NK-92 (cell line): ENCODE data around the gene CSPG4.
"Not testable (repeated sequence)": the region's sequence is repeated elsewhere in the genome, so short reads cannot be mapped to it uniquely, and the experiment has no call there.

Experiments
- DNase-seq: peaks from one replicate; lab custom pipeline; 2025; ENCODE audit not compliant: unreplicated experiment; lab: John Stamatoyannopoulos, UW

CSPG4 gene

GRCh38 chr15:75705375-75705774, 7.3 kb downstream of the CSPG4 start:
- not testable (repeated sequence) for DNase-seq

- no peak for DNase-seq
These were observed 8.0 kb downstream of the CSPG4 start for GRCh38 chr15:75704618-75705017.

- no peak for DNase-seq
These were observed 8.4 kb downstream of the CSPG4 start for GRCh38 chr15:75704263-75704615.

- DNase-seq, result not testable (repeated sequence)
These were observed 9.0 kb downstream of the CSPG4 start for GRCh38 chr15:75703440-75704262.

GRCh38 chr15:75702436-75702835, 10.2 kb downstream of the CSPG4 start:
- no peak for DNase-seq

GRCh38 chr15:75701071-75702003, 11.3 kb downstream of the CSPG4 start:
- not testable (repeated sequence) for DNase-seq

DNA sequence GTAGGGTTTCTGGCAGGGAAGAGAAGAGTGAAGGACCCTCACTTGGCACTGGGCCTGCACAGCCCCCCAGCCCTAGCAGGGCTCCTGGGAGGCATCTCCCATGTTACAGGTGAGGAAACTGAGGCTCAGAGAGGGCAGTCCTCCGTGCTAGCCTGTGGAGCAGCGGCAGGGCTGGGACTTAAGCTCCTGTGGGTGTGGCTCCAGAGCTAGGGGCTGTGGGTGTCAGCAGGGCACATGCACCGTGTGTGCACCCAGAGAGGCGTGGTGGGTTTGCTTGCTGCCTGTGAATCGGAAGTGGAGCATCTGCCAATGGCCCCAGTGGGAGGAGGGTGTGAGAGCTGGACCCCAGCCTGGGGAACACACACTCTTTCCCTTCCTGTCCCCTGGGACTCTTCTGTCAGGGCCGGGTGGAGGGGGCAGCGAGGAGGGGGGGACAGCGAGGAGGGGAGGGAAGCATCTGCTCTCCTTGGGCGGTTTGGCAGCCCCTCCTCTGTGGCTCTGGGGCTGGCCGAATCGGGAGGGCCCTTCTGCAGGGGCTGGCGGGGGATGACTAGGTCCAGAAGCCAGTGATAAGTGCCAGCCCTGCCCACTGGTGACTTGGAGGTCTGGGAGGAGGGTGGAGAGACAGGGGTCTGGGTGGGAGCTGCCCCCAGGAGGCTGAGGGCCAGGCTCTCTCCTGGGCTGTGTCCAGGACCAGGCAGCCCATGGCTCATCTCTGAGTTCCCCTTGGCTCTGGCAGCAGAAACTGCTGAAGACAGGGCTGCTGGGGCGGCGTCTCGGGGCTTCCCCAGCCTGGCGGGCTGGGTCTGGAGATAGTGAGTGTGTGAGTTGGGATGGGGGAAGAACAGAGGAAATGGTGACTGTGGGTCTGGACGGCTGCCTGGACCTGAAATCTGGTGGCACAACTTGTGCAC, 12.4 kb downstream of the CSPG4 start:
- not testable (repeated sequence) for DNase-seq

DNA sequence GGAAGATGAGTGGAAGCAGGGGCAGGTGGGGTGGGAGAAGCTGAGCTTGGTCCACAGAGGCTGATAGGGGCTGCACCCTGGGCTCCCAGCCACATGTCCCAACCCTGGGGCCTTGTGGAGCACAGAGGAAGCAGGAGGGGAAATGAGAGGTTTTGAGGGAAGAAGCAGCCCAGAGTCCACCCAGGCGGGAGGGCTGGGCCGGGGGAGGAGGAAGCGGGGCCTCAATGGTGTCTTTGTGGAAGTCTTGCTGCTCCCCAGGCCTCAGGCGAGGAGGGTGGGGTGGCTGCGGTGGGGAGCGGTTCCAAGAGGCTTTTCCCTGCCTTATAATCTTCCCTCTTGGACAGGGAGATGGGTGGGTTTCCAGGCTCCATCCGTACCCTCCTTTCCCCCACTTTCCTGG, 13.1 kb downstream of the CSPG4 start:
- not testable (repeated sequence) for DNase-seq

GRCh38 chr15:75697974-75698747, 14.5 kb downstream of the CSPG4 start:
- DNase-seq, result not testable (repeated sequence)

- no peak for DNase-seq
These were observed 15.1 kb downstream of the CSPG4 start for GRCh38 chr15:75697523-75697922.

GRCh38 chr15:75696854-75697259, 15.8 kb downstream of the CSPG4 start:
- DNase-seq, result no peak

DNA sequence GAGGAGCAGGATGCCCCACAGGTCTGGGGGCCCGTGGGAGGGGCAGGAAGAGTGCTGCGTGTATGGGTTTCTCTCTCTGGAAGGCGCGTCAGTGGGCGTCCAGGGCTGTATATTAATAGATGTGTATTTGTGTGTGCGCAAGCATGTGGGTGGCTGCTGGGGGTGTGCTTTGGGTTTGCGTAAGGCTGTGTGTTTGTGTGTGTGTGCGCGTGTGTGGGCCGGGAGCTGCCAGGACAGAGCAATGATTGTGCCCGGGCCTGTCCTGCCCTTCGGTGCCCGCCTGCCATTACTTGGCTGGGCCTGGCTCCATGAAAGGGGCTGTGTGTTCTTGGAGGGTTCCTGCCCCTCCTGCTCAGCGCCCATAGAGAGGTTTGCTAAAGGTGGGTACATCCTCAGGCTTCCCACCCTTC, 16.3 kb downstream of the CSPG4 start:
- DNase-seq, result no peak

- DNase-seq, result no peak
These were observed 16.9 kb downstream of the CSPG4 start for GRCh38 chr15:75695634-75696310.

- no peak for DNase-seq
These were observed 17.4 kb downstream of the CSPG4 start for GRCh38 chr15:75695220-75695619.

- DNase-seq, result no peak
These were observed 18.1 kb downstream of the CSPG4 start for GRCh38 chr15:75694241-75695182.

GRCh38 chr15:75693501-75694240, 19.0 kb downstream of the CSPG4 start:
- no peak for DNase-seq

DNA sequence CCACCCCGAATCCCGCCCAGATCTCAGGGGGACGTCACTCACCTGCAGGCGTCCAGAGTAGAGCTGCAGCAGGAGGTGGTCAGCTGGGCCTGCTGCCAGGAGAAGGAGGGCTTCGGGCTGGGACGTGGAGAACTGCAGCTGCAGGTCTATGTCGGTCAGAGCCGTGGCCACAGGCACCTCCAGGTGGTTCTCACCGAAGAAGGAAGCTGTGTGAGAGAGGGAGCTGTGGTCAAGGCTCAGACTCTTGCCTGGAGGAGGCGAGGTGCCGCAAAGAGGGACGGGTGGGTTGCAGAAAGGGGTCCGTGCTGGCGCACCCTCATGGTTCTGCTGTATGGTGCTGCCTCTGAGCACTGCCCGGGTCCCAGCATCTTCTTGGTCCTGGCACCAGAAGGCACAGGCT, 19.6 kb downstream of the CSPG4 start:
- DNase-seq, result not testable (repeated sequence)

GRCh38 chr15:75692311-75692710, 20.3 kb downstream of the CSPG4 start:
- DNase-seq, result not testable (repeated sequence)
